ENCODE measurements around the gene FOXP1.
"Not testable (repeated sequence)": the region's sequence is repeated elsewhere in the genome, so short reads cannot be mapped to it uniquely, and the experiment has no call there.

Gene FOXP1

GRCh38 chr3:71360764-71361163, 222.8 kb downstream of the FOXP1 start:
- DNase-seq, result no peak

- DNase-seq, result no peak
Observed at GRCh38 chr3:71360180-71360579, 223.3 kb downstream of the FOXP1 start.

GRCh38 chr3:71358243-71358642, 225.3 kb downstream of the FOXP1 start:
- DNase-seq, result no peak

- no peak for DNase-seq
Observed at GRCh38 chr3:71356265-71356664, 227.3 kb downstream of the FOXP1 start.

GRCh38 chr3:71355862-71356261, 227.7 kb downstream of the FOXP1 start:
- DNase-seq, result no peak

GRCh38 chr3:71355037-71355436, 228.5 kb downstream of the FOXP1 start:
- DNase-seq, result no peak

- no peak for DNase-seq
Observed at GRCh38 chr3:71351403-71352149, 232.0 kb downstream of the FOXP1 start.

GRCh38 chr3:71350998-71351397, 232.5 kb downstream of the FOXP1 start:
- DNase-seq, result no peak

- DNase-seq, result no peak
Observed at GRCh38 chr3:71348831-71349230, 234.7 kb downstream of the FOXP1 start.

- no peak for DNase-seq
Observed at GRCh38 chr3:71348001-71348632, 235.4 kb downstream of the FOXP1 start.

- no peak for DNase-seq
Observed at GRCh38 chr3:71346061-71346460, 237.5 kb downstream of the FOXP1 start.

GRCh38 chr3:71345429-71346040, 238.0 kb downstream of the FOXP1 start:
- DNase-seq, result no peak

GRCh38 chr3:71341721-71342120, 241.8 kb downstream of the FOXP1 start:
- no peak for DNase-seq

GRCh38 chr3:71339049-71339448, 244.5 kb downstream of the FOXP1 start:
- no peak for DNase-seq

- no peak for DNase-seq
Observed at GRCh38 chr3:71332813-71333212, 250.7 kb downstream of the FOXP1 start.

- DNase-seq, result no peak
Observed at GRCh38 chr3:71330909-71331308, 252.6 kb downstream of the FOXP1 start.

- no peak for DNase-seq
Observed at GRCh38 chr3:71330505-71330904, 253.0 kb downstream of the FOXP1 start.

- DNase-seq, result no peak
Observed at GRCh38 chr3:71329817-71330216, 253.7 kb downstream of the FOXP1 start.

- no peak for DNase-seq
Observed at GRCh38 chr3:71328926-71329325, 254.6 kb downstream of the FOXP1 start.

GRCh38 chr3:71327936-71328335, 255.6 kb downstream of the FOXP1 start:
- DNase-seq, result no peak

- no peak for DNase-seq
Observed at GRCh38 chr3:71325715-71326114, 257.8 kb downstream of the FOXP1 start.

- not testable (repeated sequence) for DNase-seq
Observed at GRCh38 chr3:71324224-71324623, 259.3 kb downstream of the FOXP1 start.

GRCh38 chr3:71323558-71323957, 260.0 kb downstream of the FOXP1 start:
- DNase-seq, result no peak

- DNase-seq, result no peak
Observed at GRCh38 chr3:71322154-71322553, 261.4 kb downstream of the FOXP1 start.

Measured in activated CD8-positive, alpha-beta memory T cell treated with anti-CD3 and anti-CD28 coated beads, Interleukin-2, amount 50 U/mL, for 4 hours (primary cell).